ENCODE measurements around the gene HSF5.
"Not testable (repeated sequence)": the region's sequence is repeated elsewhere in the genome, so short reads cannot be mapped to it uniquely, and the experiment has no call there.

HSF5 gene

GRCh38 chr17:58508341-58509067 lies 20.3 kb upstream of the HSF5 start:
- H3K4me3 ChIP-seq (ENCODE audit: low read depth, low read length): no peak overlapping the region
- no peak for TF ChIP-seq CTCF (conservative IDR thresholded peaks at IDR 0.05; ENCODE audit: low read depth, low read length)
- no peak for DNase-seq (ENCODE audit: low read depth)

DNA sequence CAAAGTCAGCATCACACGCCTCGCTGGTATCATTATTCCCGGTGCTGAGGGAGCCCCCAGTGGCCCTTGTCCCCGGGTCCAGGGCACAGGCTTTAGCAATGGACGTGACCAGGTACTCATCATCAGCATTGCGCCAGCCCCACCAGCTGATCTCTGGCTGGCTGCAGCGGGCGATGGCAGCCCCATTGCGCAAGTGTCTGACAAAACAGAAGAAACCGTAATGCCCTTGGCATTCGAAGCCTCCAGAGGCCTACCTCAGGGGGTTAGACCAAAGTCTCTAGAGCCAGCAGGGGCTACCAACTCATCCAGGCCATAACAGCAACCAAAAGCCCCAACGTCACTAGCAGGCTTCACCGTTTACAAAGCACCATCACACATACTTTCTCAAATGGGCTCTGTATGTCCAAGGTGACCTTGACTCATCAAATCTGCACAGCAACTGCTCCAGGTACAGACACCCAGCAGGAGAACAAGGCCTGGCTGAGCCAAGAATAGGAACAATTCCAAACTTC lies 19.0 kb upstream of the HSF5 start:
- H3K4me3 ChIP-seq (ENCODE audit: low read depth, low read length): no peak overlapping the region
- peak; percentile 84 for DNase-seq (ENCODE audit: low read depth)
- no peak for TF ChIP-seq CTCF (conservative IDR thresholded peaks at IDR 0.05; ENCODE audit: low read depth, low read length)

- peak; percentile 65 for DNase-seq (ENCODE audit: low read depth)
- no peak overlapping the region for H3K4me3 ChIP-seq (ENCODE audit: low read depth, low read length)
- no peak for TF ChIP-seq CTCF (conservative IDR thresholded peaks at IDR 0.05; ENCODE audit: low read depth, low read length)
Observed at GRCh38 chr17:58506354-58507080, 18.3 kb upstream of the HSF5 start.

GRCh38 chr17:58504826-58505351 lies 16.7 kb upstream of the HSF5 start:
- H3K4me3 ChIP-seq (ENCODE audit: low read depth, low read length): no peak overlapping the region
- DNase-seq (ENCODE audit: low read depth): no peak
- TF ChIP-seq CTCF (conservative IDR thresholded peaks at IDR 0.05; ENCODE audit: low read depth, low read length): no peak

- no peak overlapping the region for H3K4me3 ChIP-seq (ENCODE audit: low read depth, low read length)
- DNase-seq (ENCODE audit: low read depth): no peak
- no peak for TF ChIP-seq CTCF (conservative IDR thresholded peaks at IDR 0.05; ENCODE audit: low read depth, low read length)
Observed at GRCh38 chr17:58503866-58504265, 15.7 kb upstream of the HSF5 start.

- DNase-seq (ENCODE audit: low read depth); H3K4me3 ChIP-seq (ENCODE audit: low read depth, low read length): not testable (repeated sequence)
Observed at GRCh38 chr17:58503134-58503533, 14.9 kb upstream of the HSF5 start.

GRCh38 chr17:58501451-58501850 lies 13.2 kb upstream of the HSF5 start:
- DNase-seq (ENCODE audit: low read depth): no peak
- H3K4me3 ChIP-seq (ENCODE audit: low read depth, low read length): no peak overlapping the region
- no peak for TF ChIP-seq CTCF (conservative IDR thresholded peaks at IDR 0.05; ENCODE audit: low read depth, low read length)
